PFSK-1 (cell line): ENCODE results near the gene THSD4.

ENCODE experiments used
- FOXP2 ChIP-seq: optimal IDR thresholded peaks from 2 replicates; pipeline ENCODE3; 2011; ENCODE audit warnings: borderline replicate concordance, control low read depth, inconsistent platforms; ENCODE audit not compliant: insufficient read depth; ENCODE audit errors: extremely low read length, extremely low read depth
- POLR2AphosphoS5 ChIP-seq: IDR thresholded peaks from 2 replicates; pipeline ENCODE4 v1.6.1; 2012; ENCODE audit warnings: low read depth, mild to moderate bottlenecking, control low read depth, low read length, moderate library complexity
- REST ChIP-seq, 2 experiments: IDR thresholded peaks; 2 replicates each; pipeline versions ENCODE4 v1.6.1 to v1.8.0; 2011 to 2012; ENCODE audit warnings: low read depth in 2 of 2, low read length in 2 of 2, control low read depth in 1 of 2, inconsistent platforms in 1 of 2, mild to moderate bottlenecking in 1 of 2, moderate library complexity in 1 of 2; ENCODE audit not compliant: insufficient read depth in 1 of 2
- SIN3A ChIP-seq: IDR thresholded peaks from 2 replicates; pipeline ENCODE4 v1.6.1; 2012; ENCODE audit warnings: mild to moderate bottlenecking, low read length, moderate library complexity, borderline replicate concordance; ENCODE audit not compliant: insufficient read depth
- TAF1 ChIP-seq: IDR thresholded peaks from 2 replicates; pipeline ENCODE4 v1.6.1; 2012; ENCODE audit warnings: low read length, control low read depth, borderline replicate concordance; ENCODE audit not compliant: insufficient read depth

Gene THSD4

DNA sequence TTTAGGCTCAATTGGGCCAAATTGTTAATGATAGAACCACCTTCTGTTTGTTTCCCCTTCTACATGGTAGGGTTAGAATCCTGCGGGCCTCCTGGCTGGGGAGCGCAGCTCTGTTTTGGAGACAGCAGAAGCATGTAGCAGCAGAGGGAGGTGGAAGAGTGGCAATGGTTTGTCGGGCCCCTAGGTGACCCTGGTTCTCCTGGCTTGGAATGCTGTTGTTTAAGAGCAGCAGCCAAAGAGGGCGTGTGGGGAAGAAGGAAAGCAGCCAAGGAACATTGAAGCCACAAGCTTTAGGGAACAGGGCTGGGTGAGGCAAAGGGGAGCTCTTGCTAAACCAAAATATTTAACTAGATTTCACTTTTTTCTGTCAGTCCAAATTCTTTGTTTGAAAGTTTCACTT is 481.4 kb downstream of the THSD4 start:
- TF ChIP-seq POLR2AphosphoS5 (no peak), SIN3A (no peak)

DNA sequence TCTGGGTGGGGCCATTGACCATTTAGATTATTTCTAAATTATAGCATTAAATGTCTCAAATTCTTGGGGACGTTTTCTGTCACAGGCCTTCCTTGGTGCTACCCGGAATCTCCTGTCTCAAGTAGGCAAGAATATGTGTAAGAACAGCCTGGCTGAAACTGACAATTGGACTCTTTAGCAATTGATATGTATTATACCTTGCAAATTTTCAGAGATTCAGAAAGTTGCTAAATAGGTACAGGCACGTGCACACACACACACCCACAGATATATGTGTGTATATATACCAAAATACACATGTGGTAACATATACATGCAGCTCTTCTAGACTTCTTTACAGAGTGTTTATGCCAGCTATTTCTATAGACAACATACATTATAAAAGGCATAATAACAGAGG is 481.9 kb downstream of the THSD4 start:
- no peak for TF ChIP-seq SIN3A
- no peak for TF ChIP-seq FOXP2
- no peak for TF ChIP-seq TAF1
- TF ChIP-seq POLR2AphosphoS5 = no peak
- TF ChIP-seq REST (IDR thresholded peaks at IDR 0.05; ENCODE audit: insufficient read depth in 1 of 2, low read depth in 2 of 2, low read length in 2 of 2) = no peak

GRCh38 chr15:71597637-71598036 is 482.4 kb downstream of the THSD4 start:
- TF ChIP-seq POLR2AphosphoS5 (no peak), FOXP2 (no peak), TAF1 (no peak), REST (IDR thresholded peaks at IDR 0.05; ENCODE audit: insufficient read depth in 1 of 2, low read depth in 2 of 2, low read length in 2 of 2) (no peak), SIN3A (no peak)

DNA sequence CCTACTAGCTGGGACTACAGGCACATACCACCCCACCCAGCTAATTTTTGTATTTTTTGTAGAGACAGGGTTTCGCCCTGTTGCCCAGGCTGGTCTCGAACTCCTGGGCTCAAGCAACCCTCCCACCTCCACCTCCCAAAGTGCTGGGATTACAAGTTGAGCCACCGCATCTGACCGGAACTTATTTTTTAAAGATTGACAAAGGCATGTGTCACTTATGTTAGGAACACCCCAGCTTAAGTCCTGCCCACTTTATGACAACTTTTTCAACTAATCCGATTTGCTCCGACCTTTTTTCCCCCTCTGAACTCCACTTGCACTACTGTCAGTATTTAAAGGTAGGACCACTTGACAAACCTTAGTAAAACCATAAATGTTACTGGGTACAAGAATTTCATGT is 483.5 kb downstream of the THSD4 start:
- TF ChIP-seq SIN3A = no peak
- TF ChIP-seq TAF1 = no peak
- TF ChIP-seq REST (IDR thresholded peaks at IDR 0.05; ENCODE audit: insufficient read depth in 1 of 2, low read depth in 2 of 2, low read length in 2 of 2) = no peak
- TF ChIP-seq FOXP2 = no peak
- TF ChIP-seq POLR2AphosphoS5 = no peak

DNA sequence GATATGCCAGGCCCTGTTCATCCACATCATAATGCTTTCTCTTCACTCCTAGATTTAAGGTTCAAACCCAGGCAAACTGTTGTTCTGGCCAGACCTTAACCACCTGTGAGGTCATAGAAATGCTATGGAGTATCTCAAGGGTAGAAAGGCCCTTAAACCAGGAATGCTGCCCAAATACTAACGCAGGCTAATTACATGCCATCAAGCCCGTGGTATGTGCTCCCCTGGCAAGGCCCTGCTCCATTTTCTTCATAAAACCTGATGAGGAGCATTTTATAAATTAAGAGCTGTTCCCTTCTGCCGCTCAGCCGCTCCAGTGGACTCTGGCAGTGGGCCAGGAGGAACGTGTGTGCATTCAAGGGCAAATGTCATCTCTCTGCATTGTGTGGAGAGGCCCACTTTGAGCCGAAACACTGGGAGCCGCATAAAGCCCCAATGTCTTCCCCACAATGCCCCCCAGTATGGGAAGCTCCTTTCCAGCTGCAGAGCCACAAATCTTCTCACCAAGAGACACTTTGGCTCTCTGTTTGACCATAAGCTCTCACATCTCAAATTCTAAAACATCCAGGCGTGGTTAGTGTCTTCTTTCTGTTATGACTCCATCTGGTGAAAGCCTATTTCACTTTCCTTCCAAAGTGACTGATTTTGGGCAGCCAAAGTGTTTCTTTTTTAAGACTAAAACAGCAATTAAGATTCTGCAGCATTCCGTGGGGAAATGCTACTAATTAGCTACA is 484.3 kb downstream of the THSD4 start:
- TF ChIP-seq FOXP2 (no peak), REST (IDR thresholded peaks at IDR 0.05; ENCODE audit: insufficient read depth in 1 of 2, low read depth in 2 of 2, low read length in 2 of 2) (no peak), POLR2AphosphoS5 (no peak), TAF1 (no peak), SIN3A (no peak)
